Caki2 (cell line): ENCODE data around the gene ELN. TPM values are rescaled to one million over a fixed set of nuclear protein-coding genes. Genes with fewer than 3 reads are reported as not detected.

Experiments
- DNase-seq: peaks from one replicate; pipeline ENCODE4 v3.0.0-alpha.2; 2015; ENCODE audit warnings: low read depth
- in situ Hi-C: cut with HindIII; loops from 2 replicates; pipeline ENCODE4 v1.10.0; 2016; ENCODE audit warnings: low sequenced_read_pairs, low pct_unique_long_range_greater_than_20kb, mixed read lengths
- total RNA-seq: library from RNA; depleted of rRNA; stranded (reverse); fragments of >200 nt; shearing (Covaris generic); gene quantifications from 2 replicates; pipeline ENCODE4 v1.2.3, GENCODE V29; 2014; ENCODE audit warnings: low replicate concordance

ELN gene
- total RNA-seq, 1 experiment from 2014 or later, result 0.27 TPM

- in situ Hi-C loops, result no loop called here
- no peak for DNase-seq
Observed at GRCh38 chr7:74018246-74018895, 9.6 kb upstream of the ELN start.

DNA sequence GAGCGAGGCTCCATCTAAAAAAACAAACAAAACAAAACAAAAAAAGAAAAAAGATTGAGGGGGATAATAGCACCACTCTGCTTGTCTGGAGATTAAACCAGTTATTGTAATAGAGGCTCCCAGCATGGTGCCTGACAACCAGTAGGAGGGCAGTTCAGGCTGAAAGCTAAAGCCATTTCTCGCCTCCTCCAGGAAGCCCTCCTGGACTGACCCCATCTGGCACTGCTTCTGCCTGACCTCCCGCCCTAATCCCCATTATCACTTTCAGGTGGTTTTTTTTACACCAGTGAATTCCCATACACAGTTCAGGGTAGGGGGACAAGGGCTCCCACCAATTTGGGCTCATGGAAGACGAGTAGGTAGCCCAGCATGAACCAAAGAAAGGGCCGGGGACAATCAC, 8.8 kb upstream of the ELN start:
- in situ Hi-C loops, result no loop called here
- DNase-seq, result no peak

- no peak for DNase-seq
- in situ Hi-C loops, result no loop called here
Observed at GRCh38 chr7:74020390-74020789, 7.6 kb upstream of the ELN start.

DNA sequence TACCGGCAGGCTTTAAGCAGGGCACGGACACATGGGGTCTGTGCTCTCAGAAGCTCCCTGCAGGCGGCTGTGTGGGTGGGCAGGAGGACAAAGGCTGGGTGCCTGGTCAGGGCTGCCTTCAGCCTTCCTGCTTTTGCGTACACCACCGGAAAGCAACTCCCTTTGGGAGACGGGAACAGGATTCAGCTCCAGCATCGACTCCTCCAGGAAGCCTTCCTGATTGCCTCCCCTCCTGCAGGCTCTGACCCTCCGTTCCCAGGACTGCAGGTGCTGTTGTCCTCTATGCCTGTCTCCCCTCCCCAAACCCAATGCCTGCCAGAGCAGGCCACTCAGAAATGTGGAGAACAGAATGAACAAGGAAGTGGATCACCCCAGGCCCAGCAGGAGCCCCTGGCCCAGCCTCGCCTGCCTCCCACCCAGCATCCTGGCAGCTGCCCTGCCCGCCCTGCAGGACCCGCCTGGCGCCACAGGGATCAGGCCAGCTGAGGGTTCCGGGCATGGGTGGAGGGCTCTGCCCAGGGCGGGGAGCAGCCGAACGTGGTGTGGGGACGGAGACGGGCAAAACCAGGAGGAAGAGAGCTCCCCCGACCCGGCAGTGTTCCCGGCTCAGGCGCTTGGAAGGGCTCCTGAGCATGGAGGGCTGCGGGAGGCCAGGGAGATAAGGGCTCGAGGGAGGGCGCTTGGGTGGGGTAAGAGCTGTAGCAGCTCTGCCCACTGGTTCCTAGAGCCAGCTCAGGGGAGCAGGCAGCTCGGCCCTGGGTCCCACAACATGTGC, 6.2 kb upstream of the ELN start:
- DNase-seq, result no peak
- in situ Hi-C loops, result no loop called here

- in situ Hi-C loops, result no loop called here
- DNase-seq, result no peak
Observed at GRCh38 chr7:74022507-74022906, 5.5 kb upstream of the ELN start.

DNA sequence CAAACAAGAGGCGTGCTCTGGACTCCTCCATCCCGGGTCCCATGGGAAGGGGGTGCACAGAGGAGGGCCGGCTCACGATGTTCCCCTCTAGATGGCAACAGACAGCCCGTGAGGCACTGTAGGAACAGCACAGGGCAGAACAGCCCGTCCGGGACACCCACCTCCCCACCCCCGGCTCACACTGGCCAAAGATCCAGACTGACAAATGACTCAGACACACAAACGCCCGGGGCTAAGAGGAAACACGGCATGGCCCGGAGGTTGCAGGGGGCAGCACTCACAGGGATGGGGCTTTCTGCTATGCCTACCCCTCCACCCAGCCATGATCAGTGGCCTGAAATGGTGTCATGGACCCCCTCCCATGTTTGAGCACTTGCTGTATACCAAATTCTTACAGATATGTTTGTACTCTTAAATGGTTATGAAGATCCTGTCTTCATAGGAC, 4.9 kb upstream of the ELN start:
- DNase-seq, result peak; percentile 13
- in situ Hi-C loops, result no loop called here

- in situ Hi-C loops, result no loop called here
- DNase-seq, result no peak
Observed at GRCh38 chr7:74023786-74024185, 4.2 kb upstream of the ELN start.

- no peak for DNase-seq
- in situ Hi-C loops, result no loop called here
Observed at GRCh38 chr7:74025146-74025545, 2.8 kb upstream of the ELN start.

DNA sequence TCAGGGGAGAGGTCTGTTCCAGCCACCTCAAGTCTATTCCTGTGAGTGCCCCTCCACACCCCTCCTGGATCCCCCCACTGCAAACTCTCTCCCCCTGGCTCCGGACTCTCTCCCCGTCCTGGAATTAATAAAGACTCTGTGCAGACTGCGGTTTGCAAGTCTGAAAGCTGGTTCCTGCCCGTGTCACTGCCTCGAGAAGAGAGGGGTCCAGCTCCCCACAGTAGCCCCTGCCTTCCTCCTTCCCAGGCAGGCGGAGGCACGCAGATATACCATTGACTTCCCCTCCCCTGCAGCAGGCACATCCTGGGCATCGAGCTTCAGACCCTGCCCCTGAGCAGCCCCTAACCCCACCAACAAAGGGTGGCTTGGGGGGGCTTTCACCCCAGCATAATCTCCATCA, 2.2 kb upstream of the ELN start:
- in situ Hi-C loops, result no loop called here
- no peak for DNase-seq

GRCh38 chr7:74026406-74026902, 1.5 kb upstream of the ELN start:
- in situ Hi-C loops, result no loop called here
- no peak for DNase-seq

GRCh38 chr7:74026903-74027682, 880 bp upstream of the ELN start:
- peak; percentile 34 for DNase-seq
- in situ Hi-C loops, result no loop called here

- no peak for DNase-seq
- in situ Hi-C loops, result no loop called here
Observed at GRCh38 chr7:74028321-74028838, 407 bp downstream of the ELN start.

- DNase-seq, result no peak
- in situ Hi-C loops, result no loop called here
Observed at GRCh38 chr7:74029089-74029785, 1.3 kb downstream of the ELN start.

DNA sequence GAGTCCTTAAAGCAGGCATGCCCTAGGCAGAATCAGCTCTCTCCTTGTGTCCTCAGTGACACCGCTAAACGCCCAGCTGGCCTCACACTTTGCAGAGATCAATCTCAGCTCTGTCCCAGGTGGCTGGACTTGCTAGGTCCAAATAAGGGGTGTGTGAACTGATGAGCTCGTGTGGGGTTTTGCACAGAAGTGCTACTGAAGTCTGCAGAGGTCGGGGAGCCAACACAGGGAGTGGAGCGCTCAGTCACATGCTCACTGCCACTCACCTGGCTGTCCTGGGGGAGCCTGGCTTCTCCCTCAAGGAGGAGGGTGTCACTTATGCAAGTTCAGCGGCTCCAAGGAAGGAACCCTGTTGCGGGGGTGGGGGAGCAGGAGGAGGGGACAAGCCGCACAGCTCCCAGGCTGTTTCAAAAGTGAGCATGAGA, 2.0 kb downstream of the ELN start:
- DNase-seq, result no peak

GRCh38 chr7:74030861-74031260, 2.9 kb downstream of the ELN start:
- in situ Hi-C loops, result no loop called here
- DNase-seq, result no peak

More for the DNA sequence above, 2.0 kb downstream of the ELN start:
- in situ Hi-C loops, result no loop called here

DNA sequence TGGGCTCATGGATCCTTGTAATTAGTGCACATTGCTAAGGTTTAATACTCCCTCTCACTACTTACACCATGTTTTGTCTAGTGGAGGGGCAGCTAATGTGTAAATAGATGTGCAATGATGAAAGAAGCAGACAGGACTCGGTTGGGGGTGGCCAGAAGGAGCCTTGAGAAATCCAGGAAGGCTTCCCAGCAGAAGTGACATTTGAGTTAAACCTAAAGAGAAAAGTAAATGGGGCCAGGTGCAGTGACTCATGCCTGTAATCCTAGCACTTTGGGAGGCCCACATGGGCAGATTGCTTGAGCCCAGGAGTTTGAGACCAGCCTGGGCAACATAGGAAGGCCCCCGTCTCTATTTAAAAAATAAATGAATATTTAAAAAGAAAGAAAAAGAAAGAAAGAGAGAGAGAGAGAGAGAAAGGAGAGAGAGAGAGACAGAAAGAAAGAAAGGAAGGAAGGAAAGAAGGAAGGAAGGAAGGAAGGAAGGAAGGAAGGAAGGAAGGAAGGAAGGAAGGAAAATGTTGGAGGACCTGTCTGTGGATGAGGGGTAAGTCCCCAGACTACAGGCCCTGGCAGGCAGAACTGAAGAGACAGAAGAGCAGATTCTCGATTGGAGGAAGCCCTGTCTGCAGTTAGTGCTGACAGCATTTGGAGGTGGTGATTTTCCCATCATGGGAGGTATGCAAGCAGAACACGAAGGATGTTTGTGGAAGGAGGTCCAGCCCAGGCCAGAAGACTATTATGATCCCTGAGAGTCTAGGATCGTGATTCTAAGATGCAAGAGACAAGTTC, 3.6 kb downstream of the ELN start:
- no peak for DNase-seq
- in situ Hi-C loops, result no loop called here

- no peak for DNase-seq
- in situ Hi-C loops, result no loop called here
Observed at GRCh38 chr7:74032191-74032490, 4.2 kb downstream of the ELN start.
